Prostate gland (tissue), 2 donors: ENCODE measurements around the gene CDK5RAP3.

Source experiments
- CTCF ChIP-seq, 4 experiments: fragments of 200-600 bp in 2 of 4; fragments of 450-650 bp in 2 of 4; sonication (generic) in 2 of 4; IDR thresholded peaks; 1 replicate in 3 of 4; 2 replicates in 1 of 4; pipeline ENCODE4 v1.5.1; 2016 to 2019; ENCODE audit warnings: antibody characterized with exemption in 4 of 4, mild to moderate bottlenecking in 2 of 4, moderate library complexity in 2 of 4
- POLR2AphosphoS5 ChIP-seq: sonication (generic); formaldehyde crosslinking; IDR thresholded peaks from one replicate; pipeline ENCODE4 v1.6.1; 2017; ENCODE audit warnings: antibody characterized with exemption

- TF ChIP-seq POLR2AphosphoS5 (no peak), CTCF (IDR thresholded peaks at IDR 0.05) (no peak)
Measured at GRCh38 chr17:47945080-47945479, 25.8 kb upstream of the CDK5RAP3 start.
